Peyer's patch (tissue), 4 donors: ENCODE data around the gene NIPAL4. TPM values are rescaled to one million over a fixed set of nuclear protein-coding genes. Genes with fewer than 3 reads are reported as not detected.
A peak's percentile ranks its signal among the peaks of the same experiment; 100 is the strongest.

Experiments used
- DNase-seq, 3 donors: peaks; one replicate each; pipeline ENCODE4 v3.0.0-alpha.2; 2017 to 2019
- H3K27ac ChIP-seq, 4 donors: fragments of 200-600 bp; sonication (generic); one replicate each; pipeline ENCODE4 v1.5.1; 2016 to 2019
- H3K27me3 ChIP-seq, 2 donors: fragments of 200-600 bp; sonication (generic); one replicate each; pipeline ENCODE4 v1.5.1; 2019
- H3K36me3 ChIP-seq, 3 donors: fragments of 200-600 bp; sonication (generic); one replicate each; pipeline ENCODE4 v1.5.1; 2016 to 2019
- H3K4me1 ChIP-seq, 4 donors: fragments of 200-600 bp; sonication (generic); one replicate each; pipeline ENCODE4 v1.5.1; 2016 to 2019
- H3K4me3 ChIP-seq, 4 donors: fragments of 200-600 bp; sonication (generic); 1 replicate in 3 of 4; 2 replicates in 1 of 4; pipeline ENCODE4 v1.5.1; 2016 to 2019; ENCODE audit warnings: mild to moderate bottlenecking in 1 of 4
- H3K9me3 ChIP-seq, 4 donors: fragments of 200-600 bp; sonication (generic); one replicate each; pipeline ENCODE4 v1.5.1; 2016 to 2019; ENCODE audit warnings: mild to moderate bottlenecking in 1 of 4
- POLR2A ChIP-seq, 2 donors: fragments of 450-650 bp; IDR thresholded peaks; one replicate each; pipeline ENCODE4 v1.5.1; 2017; ENCODE audit warnings: antibody characterized with exemption in 2 of 2, mild to moderate bottlenecking in 2 of 2, moderate library complexity in 2 of 2
- total RNA-seq, 4 donors: library from RNA; depleted of rRNA; stranded (reverse); fragments of >200 nt; gene quantifications; one replicate each; pipeline ENCODE4 v1.1.0, GENCODE V29; 2016
- TF ChIP-seq, protein P1 (sequence below), 6 experiments: fragments of 450-650 bp in 4 of 6; fragments of 200-600 bp in 2 of 6; sonication (generic) in 1 of 6; IDR thresholded peaks; one replicate each; pipeline ENCODE4 v1.5.1; 2017 to 2019; ENCODE audit warnings: antibody characterized with exemption in 6 of 6, mild to moderate bottlenecking in 3 of 6, moderate library complexity in 1 of 6

NIPAL4 gene
- total RNA-seq, 4 donors from 2014 or later = not detected

DNA sequence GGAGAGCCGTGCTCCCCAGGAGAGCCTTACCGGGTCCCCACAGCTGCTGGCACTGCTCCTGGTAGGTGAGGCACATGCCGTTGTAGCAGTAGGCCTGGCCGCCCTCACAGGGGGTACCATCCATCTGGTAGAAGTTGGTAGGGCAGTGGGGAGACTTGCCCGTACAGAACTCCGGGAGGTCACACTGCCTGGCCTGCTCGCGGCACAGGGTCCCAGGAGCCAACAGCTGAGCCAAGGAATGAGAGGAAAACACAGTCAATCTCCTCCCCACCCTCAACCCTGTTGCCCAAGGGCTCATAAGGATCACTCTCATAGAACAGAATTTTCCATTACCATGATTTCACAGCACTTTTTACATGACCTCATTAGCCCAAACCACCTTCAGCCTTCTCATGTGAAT, 36.9 kb downstream of the NIPAL4 start:
- H3K27ac ChIP-seq = no peak overlapping the region
- no peaks in the 10 kb centered on the region for H3K27me3 ChIP-seq
- no peak for TF ChIP-seq POLR2A (IDR thresholded peaks at IDR 0.05)
- TF ChIP-seq, protein P1, sequence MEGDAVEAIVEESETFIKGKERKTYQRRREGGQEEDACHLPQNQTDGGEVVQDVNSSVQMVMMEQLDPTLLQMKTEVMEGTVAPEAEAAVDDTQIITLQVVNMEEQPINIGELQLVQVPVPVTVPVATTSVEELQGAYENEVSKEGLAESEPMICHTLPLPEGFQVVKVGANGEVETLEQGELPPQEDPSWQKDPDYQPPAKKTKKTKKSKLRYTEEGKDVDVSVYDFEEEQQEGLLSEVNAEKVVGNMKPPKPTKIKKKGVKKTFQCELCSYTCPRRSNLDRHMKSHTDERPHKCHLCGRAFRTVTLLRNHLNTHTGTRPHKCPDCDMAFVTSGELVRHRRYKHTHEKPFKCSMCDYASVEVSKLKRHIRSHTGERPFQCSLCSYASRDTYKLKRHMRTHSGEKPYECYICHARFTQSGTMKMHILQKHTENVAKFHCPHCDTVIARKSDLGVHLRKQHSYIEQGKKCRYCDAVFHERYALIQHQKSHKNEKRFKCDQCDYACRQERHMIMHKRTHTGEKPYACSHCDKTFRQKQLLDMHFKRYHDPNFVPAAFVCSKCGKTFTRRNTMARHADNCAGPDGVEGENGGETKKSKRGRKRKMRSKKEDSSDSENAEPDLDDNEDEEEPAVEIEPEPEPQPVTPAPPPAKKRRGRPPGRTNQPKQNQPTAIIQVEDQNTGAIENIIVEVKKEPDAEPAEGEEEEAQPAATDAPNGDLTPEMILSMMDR (IDR thresholded peaks at IDR 0.05) = no peak
- H3K4me3 ChIP-seq = no peak overlapping the region
- DNase-seq = peak in 1 of 3 donors; percentile 40
- peaks cover 0 to 11% (median 3%) of the 10 kb centered on the region in 4 donors for H3K4me1 ChIP-seq
- H3K36me3 ChIP-seq = peaks cover 0 to 13% (median 0%) of the 10 kb centered on the region in 3 donors
- no peaks in the 10 kb centered on the region for H3K9me3 ChIP-seq

DNA sequence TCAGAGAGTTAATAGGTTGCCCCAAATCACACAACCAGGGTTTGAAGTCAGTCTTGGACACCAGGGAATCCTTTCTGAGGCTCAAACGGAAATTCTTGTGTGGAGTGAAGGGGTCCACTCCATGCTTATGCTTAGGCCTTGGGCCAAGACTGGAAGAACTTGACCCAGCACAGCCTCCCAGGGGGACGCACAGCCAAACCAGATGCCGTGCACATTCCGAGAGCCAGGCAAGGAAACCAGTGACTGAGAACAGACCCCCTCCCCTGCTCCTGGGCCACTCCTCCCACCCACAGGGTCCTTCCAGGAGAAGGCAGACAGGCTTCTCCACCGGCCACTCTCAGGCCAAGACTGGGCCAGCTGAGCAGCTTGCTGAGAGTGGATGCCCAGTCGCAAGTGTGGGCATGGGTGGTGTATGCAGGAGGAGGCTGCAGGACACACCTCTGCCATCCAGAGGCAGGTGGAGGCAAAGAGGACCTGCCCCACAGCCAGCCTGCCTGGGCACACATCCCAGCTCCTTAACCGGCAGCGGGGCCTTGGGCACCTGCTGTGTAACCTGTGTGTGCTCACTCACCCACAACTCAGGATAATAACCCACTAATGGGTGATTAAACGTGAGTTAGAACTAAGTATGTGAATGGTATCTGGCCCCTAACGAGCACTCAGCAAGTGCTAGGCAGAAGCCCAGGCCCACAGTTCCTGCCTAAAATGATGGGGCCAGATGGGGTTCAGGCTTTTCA, 38.0 kb downstream of the NIPAL4 start:
- H3K36me3 ChIP-seq = peaks cover 0 to 7% (median 0%) of the 10 kb centered on the region in 3 donors
- no peak for TF ChIP-seq POLR2A (IDR thresholded peaks at IDR 0.05)
- TF ChIP-seq, protein P1 (IDR thresholded peaks at IDR 0.05) = no peak
- H3K4me1 ChIP-seq = peaks cover 0 to 17% (median 7%) of the 10 kb centered on the region in 4 donors
- no peaks in the 10 kb centered on the region for H3K27me3 ChIP-seq
- peak overlapping the region in 1 of 4 donors; percentile 3 for H3K27ac ChIP-seq
- DNase-seq = peak in 1 of 3 donors; percentile 39
- no peak overlapping the region for H3K4me3 ChIP-seq
- no peaks in the 10 kb centered on the region for H3K9me3 ChIP-seq

DNA sequence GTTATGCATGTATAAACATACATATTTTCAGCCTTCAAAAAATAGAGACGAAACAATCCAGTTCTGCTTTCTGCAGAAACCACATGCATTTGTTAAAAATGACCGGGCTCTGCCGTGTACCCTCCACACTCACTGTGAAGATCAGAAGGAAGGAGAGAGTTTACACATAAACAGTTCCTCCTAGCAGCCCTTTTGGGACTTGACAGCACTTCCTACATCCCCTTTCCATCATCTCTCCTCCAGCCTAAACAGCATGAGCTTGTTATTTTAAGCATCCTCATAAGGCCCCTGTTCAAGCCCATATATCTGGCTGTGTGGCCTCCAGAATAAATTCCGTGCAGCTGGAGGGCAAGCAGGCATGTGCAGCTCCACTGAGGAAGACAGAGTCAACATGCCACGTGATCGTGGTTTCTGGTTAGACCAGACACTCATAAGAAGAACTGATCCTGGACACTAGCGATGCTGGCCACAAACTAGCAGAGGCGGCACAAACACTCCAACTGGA, 42.2 kb downstream of the NIPAL4 start:
- peaks cover 0 to 22% (median 10%) of the 10 kb centered on the region in 4 donors for H3K4me1 ChIP-seq
- no peaks in the 10 kb centered on the region for H3K27me3 ChIP-seq
- H3K4me3 ChIP-seq = no peak overlapping the region
- peak overlapping the region in 3 of 4 donors; percentile 6 to 77 (median 56) for H3K27ac ChIP-seq
- TF ChIP-seq, protein P1 (IDR thresholded peaks at IDR 0.05) = no peak
- no peak for TF ChIP-seq POLR2A (IDR thresholded peaks at IDR 0.05)
- DNase-seq = peak in 2 of 3 donors; percentile 69 to 73
- peaks cover 0 to 5% (median 0%) of the 10 kb centered on the region in 3 donors for H3K36me3 ChIP-seq
- H3K9me3 ChIP-seq = no peaks in the 10 kb centered on the region

DNA sequence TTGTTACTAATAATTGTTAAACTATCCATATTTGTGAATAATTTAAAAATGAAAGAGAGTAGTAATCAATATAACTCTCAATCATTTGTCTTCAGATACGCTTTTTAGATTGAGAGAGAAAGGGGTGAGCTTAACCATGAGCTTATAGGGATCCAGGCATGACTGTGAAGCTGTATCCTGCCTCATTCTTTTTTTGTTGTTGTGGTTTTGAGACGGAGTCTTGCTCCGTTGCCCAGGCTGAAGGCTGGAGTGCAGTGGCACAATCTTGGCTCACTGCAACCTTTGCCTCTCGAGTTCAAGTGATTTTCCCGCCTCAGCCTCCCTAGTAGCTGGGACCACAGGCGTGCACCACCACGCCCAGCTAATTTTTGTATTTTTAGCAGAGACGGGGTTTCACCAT, 44.0 kb downstream of the NIPAL4 start:
- Histone ChIP-seq H3K27ac (peak overlapping the region in 2 of 4 donors; percentile 56 to 77), H3K4me1 (peaks cover 0 to 22% (median 11%) of the 10 kb centered on the region in 4 donors), H3K36me3 (peaks cover 0 to 5% (median 0%) of the 10 kb centered on the region in 3 donors), H3K4me3 (no peak overlapping the region), H3K27me3 (no peaks in the 10 kb centered on the region), H3K9me3 (no peaks in the 10 kb centered on the region)
- TF ChIP-seq, protein P1 (IDR thresholded peaks at IDR 0.05) = no peak
- TF ChIP-seq POLR2A (IDR thresholded peaks at IDR 0.05) = no peak
- no peak for DNase-seq

DNA sequence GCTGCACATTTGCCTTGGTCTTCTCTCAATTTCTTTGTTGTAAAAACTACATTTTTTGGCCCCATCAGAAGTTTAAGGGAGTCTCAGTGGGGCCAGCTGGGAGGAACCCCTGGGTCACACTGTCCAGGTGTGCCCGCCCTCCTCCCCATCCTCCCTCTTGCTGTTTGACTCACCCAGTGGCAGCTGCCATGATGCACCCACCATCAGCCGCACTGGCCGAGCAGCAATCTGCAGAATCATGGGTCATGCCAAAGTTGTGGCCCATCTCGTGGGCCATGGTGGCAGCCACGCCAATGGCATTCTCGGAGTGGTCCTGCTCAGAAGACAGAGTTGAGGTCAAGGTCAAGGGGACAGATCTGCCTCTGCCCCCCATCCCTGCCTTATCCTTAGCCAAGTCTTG, 45.5 kb downstream of the NIPAL4 start:
- Histone ChIP-seq H3K4me3 (no peak overlapping the region), H3K27me3 (no peaks in the 10 kb centered on the region), H3K9me3 (no peaks in the 10 kb centered on the region), H3K36me3 (peaks cover 0 to 5% (median 0%) of the 10 kb centered on the region in 3 donors), H3K4me1 (peaks cover 0 to 22% (median 10%) of the 10 kb centered on the region in 4 donors), H3K27ac (peak overlapping the region in 2 of 4 donors; percentile 59 to 77)
- DNase-seq = no peak
- TF ChIP-seq POLR2A (IDR thresholded peaks at IDR 0.05) = no peak
- TF ChIP-seq, protein P1 (IDR thresholded peaks at IDR 0.05) = no peak
